Urinary bladder (tissue), 4 donors: Measurements from ENCODE around the gene RHBDL3. TPM values are rescaled to one million over a fixed set of nuclear protein-coding genes. Genes with fewer than 3 reads are reported as not detected.

Experiments
- DNase-seq: peaks from one replicate; pipeline ENCODE4 v3.0.0-alpha.2; 2015; ENCODE audit errors: extremely low spot score
- H3K27ac ChIP-seq: one replicate; pipeline ENCODE4 v1.5.1; 2013; ENCODE audit warnings: low read depth, mild to moderate bottlenecking, moderate library complexity
- H3K36me3 ChIP-seq: one replicate; pipeline ENCODE4 v1.6.1; 2013; ENCODE audit warnings: mild to moderate bottlenecking, moderate library complexity; ENCODE audit not compliant: insufficient read depth
- H3K4me1 ChIP-seq: one replicate; pipeline ENCODE4 v1.6.1; 2013; ENCODE audit warnings: mild to moderate bottlenecking, moderate library complexity; ENCODE audit not compliant: insufficient read depth
- H3K4me3 ChIP-seq: one replicate; pipeline ENCODE4 v1.5.1; 2013; ENCODE audit warnings: low read depth, low read length
- WGBS: extraction: QIAGEN DNeasy Blood & Tissue Kit; methylation state at CpG from one replicate; pipeline ENCODE4 v1.1.7; 2013; 5-methylcytosine and 5-hydroxymethylcytosine counted together
- polyA plus RNA-seq: library from polyadenylated mRNA; stranded (reverse); fragments of 200-250 nt; gene quantifications from one replicate; pipeline ENCODE4 v1.2.3, GENCODE V29; 2013
- total RNA-seq: library from RNA; depleted of rRNA; stranded (reverse); fragments of >200 nt; gene quantifications from one replicate; pipeline ENCODE4 v1.2.3, GENCODE V29; 2014
- donor health status: healthy with polysubstance abuse.
- donor health status: healthy.

RHBDL3 gene
- total and polyA plus RNA-seq, 2 donors, result 1.9 TPM

- Histone ChIP-seq H3K4me1 (no peaks in the 10 kb centered on the region), H3K36me3 (no peaks in the 10 kb centered on the region), H3K27ac (no peak overlapping the region), H3K4me3 (no peak overlapping the region)
- 81% methylated on average over 5 of the region's 5 CpGs for WGBS
- no peak for DNase-seq
Observed at GRCh38 chr17:32274101-32274500, 8.5 kb downstream of the RHBDL3 start.

- Histone ChIP-seq H3K4me3 (no peak overlapping the region), H3K4me1 (no peaks in the 10 kb centered on the region), H3K27ac (no peak overlapping the region), H3K36me3 (no peaks in the 10 kb centered on the region)
- WGBS, result 90% methylated on average over 6 of the region's 6 CpGs
- DNase-seq, result no peak
Observed at GRCh38 chr17:32274643-32275042, 9.0 kb downstream of the RHBDL3 start.

GRCh38 chr17:32275060-32276042 lies 9.7 kb downstream of the RHBDL3 start:
- no peaks in the 10 kb centered on the region for H3K36me3 ChIP-seq
- no peak overlapping the region for H3K4me3 ChIP-seq
- DNase-seq, result no peak
- no peak overlapping the region for H3K27ac ChIP-seq
- H3K4me1 ChIP-seq, result no peaks in the 10 kb centered on the region
- 47% methylated on average over 19 of the region's 19 CpGs for WGBS

GRCh38 chr17:32276171-32276601 lies 10.6 kb downstream of the RHBDL3 start:
- H3K4me1 ChIP-seq, result no peaks in the 10 kb centered on the region
- 58% methylated on average over 4 of the region's 4 CpGs for WGBS
- no peak overlapping the region for H3K4me3 ChIP-seq
- DNase-seq, result no peak
- no peaks in the 10 kb centered on the region for H3K36me3 ChIP-seq
- no peak overlapping the region for H3K27ac ChIP-seq

- H3K4me3 ChIP-seq, result no peak overlapping the region
- H3K4me1 ChIP-seq, result no peaks in the 10 kb centered on the region
- H3K27ac ChIP-seq, result no peak overlapping the region
- H3K36me3 ChIP-seq, result no peaks in the 10 kb centered on the region
- WGBS, result 62% methylated on average over 6 of the region's 6 CpGs
- no peak for DNase-seq
Observed at GRCh38 chr17:32277284-32277683, 11.7 kb downstream of the RHBDL3 start.

GRCh38 chr17:32278815-32279214 lies 13.2 kb downstream of the RHBDL3 start:
- Histone ChIP-seq H3K36me3 (no peaks in the 10 kb centered on the region), H3K27ac (no peak overlapping the region), H3K4me1 (no peaks in the 10 kb centered on the region), H3K4me3 (no peak overlapping the region)
- no peak for DNase-seq
- 87% methylated on average over 2 of the region's 2 CpGs for WGBS

GRCh38 chr17:32279891-32280716 lies 14.5 kb downstream of the RHBDL3 start:
- no peak overlapping the region for H3K4me3 ChIP-seq
- 65% methylated on average over 21 of the region's 21 CpGs for WGBS

GRCh38 chr17:32281011-32281451 lies 15.4 kb downstream of the RHBDL3 start:
- no peak for DNase-seq
- Histone ChIP-seq H3K4me3 (no peak overlapping the region), H3K4me1 (no peaks in the 10 kb centered on the region), H3K36me3 (no peaks in the 10 kb centered on the region), H3K27ac (no peak overlapping the region)
- WGBS, result 55% methylated on average over 9 of the region's 9 CpGs

More at GRCh38 chr17:32279891-32280716, 14.5 kb downstream of the RHBDL3 start:
- H3K27ac ChIP-seq, result no peak overlapping the region
- no peak for DNase-seq
- H3K4me1 ChIP-seq, result no peaks in the 10 kb centered on the region
- no peaks in the 10 kb centered on the region for H3K36me3 ChIP-seq

- 70% methylated on average over 20 of the region's 20 CpGs for WGBS
- Histone ChIP-seq H3K36me3 (no peaks in the 10 kb centered on the region), H3K4me1 (no peaks in the 10 kb centered on the region), H3K27ac (no peak overlapping the region), H3K4me3 (no peak overlapping the region)
- no peak for DNase-seq
Observed at GRCh38 chr17:32283745-32284201, 18.1 kb downstream of the RHBDL3 start.

GRCh38 chr17:32285306-32285705 lies 19.7 kb downstream of the RHBDL3 start:
- no peak for DNase-seq
- no peak overlapping the region for H3K27ac ChIP-seq
- no peak overlapping the region for H3K4me3 ChIP-seq
- WGBS, result 92% methylated on average over 8 of the region's 8 CpGs
- no peaks in the 10 kb centered on the region for H3K36me3 ChIP-seq
- no peaks in the 10 kb centered on the region for H3K4me1 ChIP-seq

GRCh38 chr17:32285746-32286517 lies 20.3 kb downstream of the RHBDL3 start:
- no peak overlapping the region for H3K4me3 ChIP-seq
- H3K27ac ChIP-seq, result no peak overlapping the region
- H3K4me1 ChIP-seq, result no peaks in the 10 kb centered on the region
- 80% methylated on average over 9 of the region's 9 CpGs for WGBS
- DNase-seq, result no peak
- H3K36me3 ChIP-seq, result no peaks in the 10 kb centered on the region

GRCh38 chr17:32286518-32286900 lies 20.9 kb downstream of the RHBDL3 start:
- 90% methylated on average over 5 of the region's 5 CpGs for whole genome bisulfite sequencing
- Histone ChIP-seq H3K36me3 (no peaks in the 10 kb centered on the region), H3K4me1 (no peaks in the 10 kb centered on the region), H3K4me3 (no peak overlapping the region), H3K27ac (no peak overlapping the region)
- DNase-seq, result no peak
